GM23338 (cell line): ENCODE results near the gene MAPK9.

Experiments used
- CREB1 ChIP-seq: fragments of 250-450 bp; sonication (Bioruptor Pico); IDR thresholded peaks from 2 replicates; pipeline ENCODE4 v1.5.0; 2020; ENCODE audit warnings: low read depth, mild to moderate bottlenecking, moderate library complexity
- CTCF ChIP-seq, 2 experiments: fragments of 200-600 bp in 1 of 2; sonication (generic) in 1 of 2; conservative IDR thresholded peaks; 2 replicates each; pipeline versions ENCODE4 v1.5.1 to v1.6.1; 2016 to 2017; ENCODE audit warnings: antibody characterized with exemption in 2 of 2, low read depth in 2 of 2, mild to moderate bottlenecking in 2 of 2, moderate library complexity in 1 of 2
- ETS1 ChIP-seq: IDR thresholded peaks from 2 replicates; pipeline ENCODE4 v1.6.1; 2016; ENCODE audit warnings: antibody characterized with exemption
- EZH2 ChIP-seq: fragments of 200-600 bp; sonication (generic); IDR thresholded peaks from one replicate; pipeline ENCODE4 v1.8.0; 2017; ENCODE audit warnings: antibody characterized with exemption, mild to moderate bottlenecking, low read depth; ENCODE audit not compliant: unreplicated experiment
- EZH2phosphoT487 ChIP-seq: fragments of 200-600 bp; sonication (generic); IDR thresholded peaks from one replicate; pipeline ENCODE4 v1.8.1; 2018; ENCODE audit warnings: antibody characterized with exemption; ENCODE audit not compliant: unreplicated experiment
- POLR2AphosphoS5 ChIP-seq: IDR thresholded peaks from 2 replicates; pipeline ENCODE4 v1.6.1; 2016; ENCODE audit warnings: antibody characterized with exemption, low read depth
- REST ChIP-seq: IDR thresholded peaks from one replicate; pipeline ENCODE4 v1.6.1; 2018; ENCODE audit warnings: antibody characterized with exemption; ENCODE audit not compliant: unreplicated experiment
- STAT1 ChIP-seq: IDR thresholded peaks from one replicate; pipeline ENCODE4 v1.6.1; 2016; ENCODE audit warnings: antibody characterized with exemption; ENCODE audit not compliant: unreplicated experiment

GRCh38 chr5:180211761-180212035, 80.2 kb downstream of the MAPK9 start:
- no peak for TF ChIP-seq CTCF (conservative IDR thresholded peaks at IDR 0.05; ENCODE audit: low read depth in 2 of 2)
- TF ChIP-seq POLR2AphosphoS5, result no peak
- no peak for TF ChIP-seq EZH2
- no peak for TF ChIP-seq ETS1
- no peak for TF ChIP-seq STAT1
- no peak for TF ChIP-seq CREB1 (CRISPR knock-in tag)
- no peak for TF ChIP-seq REST
- TF ChIP-seq EZH2phosphoT487, result no peak
